ENCODE results near the gene AP2B1.
"Not testable (repeated sequence)": the region's sequence is repeated elsewhere in the genome, so short reads cannot be mapped to it uniquely, and the experiment has no call there.

AP2B1 gene

DNA sequence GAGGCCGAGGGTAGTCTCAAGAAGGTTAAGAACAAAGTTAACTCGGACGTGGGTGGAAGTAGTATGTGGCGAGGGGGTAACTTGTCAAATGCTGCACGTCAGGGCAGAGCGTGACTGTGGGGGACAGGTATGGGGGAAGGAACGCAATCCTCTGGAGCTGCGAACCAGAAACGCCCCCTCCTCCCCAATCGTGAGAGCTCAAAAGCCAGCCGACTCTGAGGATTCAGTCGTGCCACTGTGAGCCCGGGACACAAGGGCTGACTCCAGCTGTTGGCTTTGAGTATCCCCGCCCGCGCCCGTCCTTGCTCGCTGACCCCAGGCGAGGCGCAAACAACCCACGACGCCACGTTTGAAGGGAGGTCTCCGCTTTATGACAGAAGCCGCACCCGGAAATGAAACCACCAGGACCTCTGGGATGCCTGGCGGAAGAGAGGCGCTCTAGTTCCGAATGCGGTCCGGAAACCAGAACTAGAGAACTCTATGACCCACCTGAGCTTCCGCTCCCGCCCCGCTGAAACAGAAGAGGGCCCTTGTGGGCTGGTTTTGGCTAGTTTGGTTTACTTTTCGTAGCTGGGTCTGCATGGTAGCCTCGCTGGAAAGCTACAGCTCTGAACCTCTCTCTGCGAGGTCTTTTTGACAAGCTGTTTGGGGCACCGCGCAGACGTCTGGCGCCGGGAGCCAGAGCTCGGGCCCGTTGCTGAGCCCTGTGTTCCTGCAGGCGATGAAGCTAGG is 8.8 kb upstream of the AP2B1 start, which contains the start of gene PEX12:
TSS of gene PEX12 (minus strand) at position 375 of the 732 bp plus-strand sequence. CDS start 550 bp downstream, outside the sequence.
- peak; percentile 77 for DNase-seq

DNA sequence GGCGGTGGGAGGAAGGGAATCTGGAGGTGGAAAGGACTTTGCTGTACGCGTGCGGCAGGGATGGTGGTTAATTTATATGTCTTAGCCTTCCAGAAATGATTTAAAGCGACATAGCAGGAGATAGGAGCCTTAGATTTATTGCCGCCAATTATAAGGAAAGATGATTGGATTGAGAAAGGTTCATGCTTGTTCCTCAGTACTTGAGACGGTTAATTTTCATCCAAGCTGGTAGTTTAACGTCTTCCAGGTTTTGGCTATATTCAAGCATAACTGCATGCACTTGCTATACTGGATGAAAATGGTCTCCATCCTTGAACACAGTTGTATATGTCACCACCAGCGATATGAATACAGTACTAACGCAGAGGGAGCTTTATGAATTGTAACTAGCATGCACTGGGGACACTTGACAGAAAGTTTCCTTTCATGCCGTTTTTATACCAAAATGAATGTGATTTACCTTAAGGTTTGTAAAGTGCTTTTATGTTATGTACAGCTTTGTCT is 8.1 kb upstream of the AP2B1 start:
- DNase-seq: no peak

DNA sequence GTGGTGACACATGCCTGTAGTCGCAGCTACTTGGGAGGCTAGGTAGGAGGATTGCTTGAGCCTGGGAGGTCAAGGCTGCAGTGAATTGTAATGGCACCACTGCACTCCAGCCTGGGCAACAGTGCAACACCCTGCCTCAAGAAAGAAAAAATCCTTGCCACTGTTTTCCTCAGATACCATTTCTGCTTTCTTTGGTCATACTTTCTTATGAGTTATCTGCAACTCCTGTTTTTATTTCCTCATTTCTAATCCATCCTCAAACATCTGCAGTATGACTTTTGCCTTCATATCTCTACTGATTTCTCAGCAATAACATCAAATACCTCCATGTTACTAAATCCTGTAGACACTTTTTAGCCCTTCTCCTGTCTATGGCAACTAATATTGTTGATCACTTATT is 3.1 kb upstream of the AP2B1 start:
- no peak for DNase-seq

DNA sequence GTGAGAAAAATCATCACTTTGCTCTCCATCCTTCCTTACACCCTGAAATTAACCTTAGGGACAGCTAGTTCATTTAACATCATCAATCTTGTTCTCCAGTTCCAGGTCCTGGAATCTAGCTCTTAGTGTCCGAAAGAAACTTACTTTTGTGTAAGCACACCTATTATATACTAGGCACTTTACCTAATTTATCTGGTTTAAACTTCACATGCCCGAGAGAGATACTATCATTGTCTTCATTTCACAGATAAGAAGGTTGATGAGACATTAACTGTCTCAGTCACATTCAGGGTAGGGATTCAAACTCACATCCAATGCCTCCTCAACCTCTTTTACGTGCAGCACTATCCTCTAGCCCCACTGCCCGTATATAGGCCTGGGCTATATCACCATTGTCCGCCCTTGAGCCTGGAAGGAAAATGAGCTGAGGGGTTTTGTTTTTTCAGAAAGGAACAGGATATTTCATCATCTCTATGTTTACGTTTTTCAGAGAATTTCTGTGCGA is 501 bp upstream of the AP2B1 start:
- DNase-seq: no peak

DNA sequence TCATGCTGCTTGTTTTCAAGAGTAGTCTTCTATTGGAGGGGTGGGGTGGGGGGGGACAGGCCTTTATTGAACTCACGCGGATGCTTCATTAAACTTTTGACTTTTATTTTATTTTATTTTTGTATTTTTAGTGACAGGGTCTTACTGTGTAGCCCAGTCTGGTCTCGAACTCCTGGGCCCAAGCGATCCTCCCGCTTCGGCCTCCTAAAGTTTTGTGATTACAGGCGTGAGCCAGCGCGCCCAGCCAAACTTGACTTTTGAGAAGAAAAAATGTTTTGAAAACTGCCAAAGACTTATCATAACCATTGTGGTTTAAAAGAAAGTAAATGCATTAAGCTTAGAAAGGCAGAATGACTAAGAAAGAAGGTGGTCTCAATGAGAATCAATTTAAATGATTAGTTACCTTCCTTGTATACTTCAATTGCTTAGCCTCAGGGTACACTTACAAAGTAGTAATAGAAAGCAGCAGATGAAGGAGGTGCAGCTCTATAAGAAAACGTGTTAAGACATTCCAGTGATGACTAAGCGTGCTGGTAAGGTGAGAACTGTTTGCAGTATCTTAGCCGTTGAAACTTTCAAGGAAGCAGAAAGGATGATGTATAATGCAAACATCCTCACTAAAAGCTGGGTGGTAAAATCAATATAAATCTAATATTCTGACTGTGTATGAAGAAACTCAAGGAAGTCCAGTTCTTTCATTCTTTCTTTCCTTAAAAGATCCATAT is 1.2 kb downstream of the AP2B1 start:
- DNase-seq: no peak

DNA sequence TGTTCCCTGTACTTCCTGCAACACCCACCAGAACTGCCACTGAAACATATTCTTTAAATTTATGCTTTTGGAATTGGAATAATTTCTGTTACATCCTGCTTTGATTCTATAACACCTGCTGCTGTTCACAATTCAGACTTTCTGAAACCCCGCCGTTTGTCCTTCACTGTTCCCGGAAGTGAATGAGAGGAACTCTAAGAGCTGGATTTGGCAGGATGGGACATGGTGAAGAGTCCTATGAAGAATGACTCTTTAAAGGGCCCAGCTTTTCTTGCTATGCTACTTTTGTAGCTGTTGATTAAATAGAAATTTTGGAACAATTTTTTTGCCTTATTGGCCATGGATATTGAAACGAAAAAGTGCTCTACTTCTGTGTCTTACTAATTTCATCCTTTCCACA is 8.9 kb downstream of the AP2B1 start:
- no peak for DNase-seq

DNA sequence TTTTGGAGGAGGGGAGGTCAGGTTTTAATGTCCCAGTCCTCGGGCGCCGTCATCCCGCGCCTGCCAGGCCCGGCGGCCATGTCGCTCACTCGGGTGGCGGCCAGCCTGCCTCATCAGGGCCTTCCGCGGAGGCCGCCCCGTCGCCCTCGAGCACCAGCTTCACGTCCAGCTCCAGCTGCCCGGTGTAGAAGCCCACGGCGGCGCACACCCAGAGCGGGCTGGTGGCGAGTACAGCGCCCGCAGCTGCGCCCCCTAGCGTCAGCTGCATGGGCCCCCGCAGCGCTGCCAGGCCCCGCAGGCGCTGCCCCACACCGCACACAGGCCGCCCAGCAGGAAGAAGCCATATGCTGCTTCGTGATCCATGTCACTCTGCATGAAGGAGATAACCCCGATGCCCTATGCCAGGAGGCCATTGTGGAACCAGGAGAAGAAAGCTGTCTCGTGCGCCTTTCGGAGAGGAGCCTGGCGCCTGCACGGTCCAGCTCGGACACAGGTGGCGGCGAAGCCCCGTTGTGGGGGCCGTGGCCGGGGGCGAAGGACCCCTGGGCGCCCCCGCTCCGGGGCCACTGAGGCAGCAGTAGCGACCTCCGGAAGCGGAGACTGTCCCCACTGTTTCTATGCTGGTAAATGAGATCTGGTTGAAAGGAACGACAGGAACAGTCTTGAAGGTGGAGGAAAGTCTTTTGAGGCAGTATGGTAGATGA is 9.6 kb downstream of the AP2B1 start:
- no peak for DNase-seq

DNA sequence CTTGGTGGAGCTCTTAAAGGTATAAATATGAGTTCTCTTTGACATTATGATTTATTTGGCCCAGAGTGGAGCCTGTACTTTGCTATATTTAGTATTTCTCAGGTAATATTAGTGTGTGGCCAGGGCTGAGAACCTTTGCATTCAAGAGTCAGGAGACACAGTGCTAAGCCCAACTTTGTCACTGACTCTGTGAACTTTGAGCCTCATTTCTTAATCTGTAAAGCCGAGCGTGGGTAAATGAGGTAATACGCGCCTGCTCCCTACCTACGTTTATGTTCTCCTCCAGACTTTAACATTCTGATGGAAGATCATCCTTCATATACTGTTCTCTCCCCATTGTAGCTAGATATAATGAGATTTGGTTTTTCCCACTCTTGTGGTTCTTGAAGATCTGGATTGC is 10.5 kb downstream of the AP2B1 start:
- DNase-seq: no peak

DNA sequence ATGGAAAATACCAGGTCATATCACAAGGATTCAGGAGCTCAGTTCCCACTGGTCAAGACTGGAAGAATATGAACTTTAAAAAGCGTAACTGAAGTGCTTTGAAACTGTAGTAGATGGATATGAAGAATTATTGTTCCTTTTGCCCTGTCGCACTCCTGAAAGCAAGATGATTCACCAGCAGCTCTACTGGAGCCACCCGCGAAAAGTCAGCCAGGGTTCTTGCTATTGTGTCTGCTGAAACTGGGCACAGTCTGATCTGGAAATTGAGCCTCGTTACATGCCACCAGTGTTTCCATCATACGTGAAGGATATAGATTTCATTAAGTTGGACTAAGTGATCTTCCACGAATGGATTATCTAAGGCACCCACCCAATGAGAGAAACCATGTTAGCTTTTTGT is 16.6 kb downstream of the AP2B1 start:
- DNase-seq: no peak

DNA sequence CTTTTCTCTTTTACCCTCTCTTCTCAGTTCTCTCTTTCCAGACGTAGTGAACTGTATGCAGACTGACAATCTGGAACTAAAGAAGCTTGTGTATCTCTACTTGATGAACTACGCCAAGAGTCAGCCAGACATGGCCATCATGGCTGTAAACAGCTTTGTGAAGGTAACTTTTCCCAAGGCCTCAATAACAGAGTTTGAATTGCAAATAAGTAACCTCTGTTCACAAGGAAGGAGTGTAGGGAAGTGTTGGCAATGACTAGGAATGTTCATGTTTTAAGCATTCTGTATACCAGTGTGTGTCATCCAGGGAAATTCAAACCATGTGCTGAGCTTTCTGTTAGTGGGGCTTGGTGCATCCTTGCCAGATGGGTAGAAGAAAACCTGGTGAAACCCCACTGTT is 18.6 kb downstream of the AP2B1 start:
- DNase-seq: no peak

DNA sequence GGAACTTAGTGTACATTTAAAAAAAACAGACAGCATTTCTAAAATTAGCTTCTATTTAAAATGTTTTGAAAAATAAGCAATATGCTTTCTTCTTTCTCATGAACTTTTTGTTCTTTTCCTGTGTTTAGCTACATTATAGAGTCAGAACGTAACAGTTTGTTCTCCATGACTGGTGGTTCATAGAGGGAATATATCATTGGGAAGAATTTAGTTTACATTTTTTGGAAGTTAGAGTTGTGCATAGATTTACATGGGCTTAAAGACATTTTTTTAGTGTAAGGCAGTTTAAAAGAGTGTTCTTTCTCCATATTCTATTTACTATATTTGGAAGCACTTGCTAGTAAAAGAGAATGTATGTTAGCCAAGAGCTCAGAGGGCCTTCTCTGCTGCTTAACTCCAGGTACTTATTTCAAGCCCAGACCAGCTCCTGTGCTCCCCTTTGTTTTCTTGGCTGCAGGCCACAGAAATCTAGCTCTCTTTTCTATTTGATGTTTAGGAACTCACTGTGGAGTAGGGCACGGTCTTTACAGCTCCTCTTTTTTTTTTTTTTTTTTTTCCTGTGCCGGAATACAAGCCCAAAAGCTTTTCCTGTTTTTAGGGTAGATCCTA is 20.2 kb downstream of the AP2B1 start:
- no peak for DNase-seq

DNA sequence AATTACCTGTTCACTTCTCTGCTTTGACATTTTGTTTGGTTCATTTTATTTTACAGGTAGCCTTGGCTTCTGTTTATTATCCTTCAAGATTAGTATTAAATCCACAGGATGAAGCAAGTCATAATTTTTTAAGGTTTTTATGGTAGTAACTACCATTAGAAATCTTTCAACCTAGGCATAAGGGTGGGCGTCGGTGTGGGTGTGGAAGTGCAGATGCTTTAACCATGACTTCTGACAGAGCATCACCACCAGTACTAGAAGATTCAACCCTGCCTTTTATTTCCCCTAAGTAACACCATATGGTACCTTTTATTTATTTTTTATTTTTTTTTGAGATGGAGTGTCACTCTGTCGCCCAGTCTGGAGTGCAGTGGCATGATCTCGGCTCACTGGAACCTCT is 22.7 kb downstream of the AP2B1 start:
- no peak for DNase-seq

DNA sequence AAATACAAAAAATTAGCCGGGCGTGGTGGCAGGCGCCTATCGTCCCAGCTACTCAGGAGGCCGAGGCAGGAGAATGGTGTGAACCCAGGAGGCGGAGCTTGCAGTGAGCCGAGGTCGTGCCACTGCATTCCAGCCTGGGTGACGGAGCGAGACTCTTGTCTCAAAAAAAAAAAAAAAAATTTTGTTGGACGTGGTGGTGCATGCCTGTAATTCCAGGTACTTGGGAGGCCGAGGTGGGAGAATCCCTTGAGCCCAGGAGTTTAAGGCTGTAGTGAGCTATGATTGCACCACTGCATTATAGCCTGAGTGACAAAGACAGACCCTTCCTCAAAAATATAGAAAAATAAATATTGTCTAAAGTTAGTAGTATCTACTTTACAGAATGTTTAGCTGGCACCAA is 23.6 kb downstream of the AP2B1 start:
- not testable (repeated sequence) for DNase-seq

DNA sequence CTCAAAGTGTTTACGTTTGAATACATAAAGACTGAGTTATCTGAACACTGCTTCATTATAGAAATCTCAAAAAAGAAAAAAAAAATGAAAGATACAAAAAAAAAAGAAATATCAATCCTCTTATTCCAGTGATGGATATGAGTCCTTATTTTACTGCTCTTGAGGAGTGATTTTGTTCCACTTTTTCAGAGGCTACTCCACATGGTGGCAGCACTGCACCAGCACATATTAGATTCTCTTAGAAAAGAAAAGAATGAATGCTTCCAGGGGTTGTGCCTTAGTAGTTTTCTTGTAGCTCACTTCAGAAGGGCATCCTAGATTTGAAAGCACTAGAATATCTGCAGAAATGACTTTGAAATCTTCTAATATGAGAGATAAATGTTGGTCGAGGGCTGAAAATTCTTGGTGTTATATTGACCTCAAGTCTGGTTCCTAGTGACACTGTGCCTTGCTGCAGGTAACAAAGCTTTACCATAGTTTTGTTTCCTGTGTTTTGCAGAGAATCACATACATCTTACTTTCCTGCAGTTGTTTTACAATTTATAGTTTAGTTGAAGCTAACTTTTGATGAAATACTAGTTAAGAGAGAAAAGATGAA is 25.9 kb downstream of the AP2B1 start:
- no peak for DNase-seq

DNA sequence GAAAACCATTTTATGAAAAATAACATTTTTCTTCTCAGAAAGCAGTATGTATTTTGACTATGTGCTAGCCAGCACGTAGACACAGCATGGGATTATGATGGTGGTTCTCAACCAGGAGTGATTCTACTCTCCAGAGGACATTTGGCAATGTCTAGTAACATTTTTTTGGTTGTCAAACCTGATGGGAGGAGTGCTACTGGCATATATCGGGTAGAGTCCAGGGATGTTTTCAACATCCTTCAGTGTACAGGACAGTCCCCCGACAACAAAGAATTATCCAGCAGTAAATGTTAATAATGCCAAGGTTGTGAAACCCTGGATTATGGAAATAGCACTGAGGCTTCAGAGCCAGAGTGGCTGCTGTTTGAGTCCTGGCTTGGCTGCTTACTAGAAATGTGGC is 27.7 kb downstream of the AP2B1 start:
- DNase-seq: no peak

DNA sequence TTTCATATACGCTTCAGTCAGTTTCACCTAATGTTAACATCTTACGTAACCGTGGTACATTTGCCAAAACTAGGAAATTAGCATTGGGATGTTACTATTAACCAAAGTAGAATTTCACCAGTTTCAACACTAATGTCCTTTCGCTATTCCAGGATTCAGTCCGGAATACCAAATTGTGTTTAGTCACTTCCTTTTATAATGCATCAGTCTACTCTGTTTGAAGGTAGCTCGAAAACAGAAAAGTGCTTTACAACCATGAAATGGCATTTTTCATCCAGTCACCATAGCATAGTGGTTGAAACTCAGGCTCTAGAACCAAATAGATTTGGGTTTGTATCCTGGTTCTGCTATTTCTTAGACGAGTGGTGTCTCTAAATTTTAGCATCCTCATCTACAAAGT is 29.4 kb downstream of the AP2B1 start:
- DNase-seq: no peak

DNA sequence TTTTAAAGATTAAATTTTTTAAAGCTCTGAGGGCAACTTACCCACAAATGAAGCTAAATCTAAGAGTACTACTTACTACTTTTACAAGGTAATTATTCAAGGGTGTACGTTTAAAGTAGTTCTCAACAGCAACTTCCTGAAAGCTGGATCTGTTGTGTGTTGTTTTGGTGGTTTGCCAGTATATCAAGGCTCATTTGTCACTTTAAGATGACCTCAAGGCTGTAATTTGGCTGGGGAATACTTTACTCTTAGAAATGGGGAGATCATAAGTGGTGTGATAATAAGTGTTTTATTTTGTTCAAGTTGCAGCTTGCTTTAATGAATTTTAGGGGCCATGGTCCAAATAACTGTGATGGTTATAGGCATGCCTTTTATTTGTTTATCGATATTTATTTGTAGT is 30.4 kb downstream of the AP2B1 start:
- no peak for DNase-seq

DNA sequence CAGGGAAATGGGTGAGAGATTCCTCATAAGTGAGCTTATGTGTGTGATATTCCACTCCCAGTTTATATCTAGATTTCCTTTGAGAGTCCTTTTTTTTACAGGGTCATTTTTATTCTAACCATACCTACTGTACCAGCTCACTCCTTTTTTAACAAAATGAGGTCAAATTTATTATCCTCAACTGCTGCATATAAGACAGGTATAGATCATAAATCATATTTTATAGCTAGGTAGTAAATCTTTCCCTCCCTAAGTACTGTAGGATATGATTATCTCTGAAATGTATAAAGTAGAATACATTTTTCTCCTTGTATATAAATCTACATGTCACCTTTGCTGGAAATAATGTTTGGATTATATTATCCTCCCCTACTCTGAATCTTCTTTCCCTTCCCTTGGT is 31.5 kb downstream of the AP2B1 start:
- no peak for DNase-seq

DNA sequence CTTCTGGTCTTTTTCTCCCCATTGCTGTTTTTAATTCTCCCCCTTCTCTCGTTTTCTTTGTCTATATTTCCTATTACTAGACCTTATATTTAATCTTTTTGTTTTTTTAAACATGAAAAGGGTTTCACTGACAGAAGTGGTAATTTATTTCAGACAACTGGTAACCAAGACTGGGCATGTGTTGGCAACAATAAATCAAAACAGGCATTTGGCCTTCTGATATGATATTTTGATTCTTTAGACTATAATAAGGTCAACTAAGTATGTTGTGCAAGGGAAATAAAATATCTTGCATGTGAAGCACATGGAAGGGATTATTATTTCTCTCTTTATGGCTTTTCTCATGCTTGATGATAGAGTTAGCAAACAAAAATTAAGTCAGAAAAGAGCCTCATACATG is 34.6 kb downstream of the AP2B1 start:
- DNase-seq: no peak

DNA sequence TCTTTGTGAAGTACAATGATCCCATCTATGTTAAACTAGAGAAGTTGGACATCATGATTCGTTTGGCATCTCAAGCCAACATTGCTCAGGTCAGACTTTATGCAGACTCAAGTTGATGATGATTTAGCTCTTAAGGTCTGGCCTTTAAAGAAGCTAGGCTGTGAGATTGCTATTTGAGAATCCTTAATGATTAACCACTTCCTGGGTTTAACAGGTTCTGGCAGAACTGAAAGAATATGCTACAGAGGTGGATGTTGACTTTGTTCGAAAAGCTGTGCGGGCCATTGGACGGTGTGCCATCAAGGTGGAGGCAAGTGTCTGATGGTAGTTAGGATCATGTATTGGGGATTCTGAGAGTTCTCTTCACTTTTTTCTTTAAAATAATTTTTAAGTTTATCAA is 40.3 kb downstream of the AP2B1 start:
- no peak for DNase-seq

DNA sequence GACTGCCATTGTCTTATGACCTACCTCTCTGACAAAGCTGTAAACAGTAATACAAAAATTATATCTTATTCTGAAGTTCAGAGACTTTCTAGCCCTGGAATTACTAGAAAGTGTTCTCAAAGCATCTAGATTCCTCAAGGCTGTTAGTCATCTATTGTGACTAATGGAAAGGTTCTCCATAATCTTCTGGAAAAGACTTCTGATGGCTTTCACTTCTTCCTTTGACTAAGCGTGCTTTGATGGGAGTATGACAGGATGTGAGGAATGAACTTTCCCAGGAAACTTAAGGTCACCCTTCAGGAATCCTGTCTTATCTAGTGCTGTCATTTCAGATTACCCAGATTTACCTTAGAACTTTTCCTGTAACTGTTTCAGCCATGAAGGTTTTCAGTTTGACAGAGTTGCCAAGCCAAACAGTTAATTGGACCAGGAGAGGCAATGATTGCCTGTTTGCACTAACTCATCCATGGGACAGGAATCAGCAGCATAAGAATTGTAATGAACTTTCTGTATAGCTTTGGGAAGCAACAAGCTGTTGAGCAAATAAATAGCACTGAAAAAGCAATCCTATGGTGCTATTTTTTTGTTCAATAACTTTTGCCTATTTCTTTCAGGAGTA is 43.5 kb downstream of the AP2B1 start:
- no peak for DNase-seq

DNA sequence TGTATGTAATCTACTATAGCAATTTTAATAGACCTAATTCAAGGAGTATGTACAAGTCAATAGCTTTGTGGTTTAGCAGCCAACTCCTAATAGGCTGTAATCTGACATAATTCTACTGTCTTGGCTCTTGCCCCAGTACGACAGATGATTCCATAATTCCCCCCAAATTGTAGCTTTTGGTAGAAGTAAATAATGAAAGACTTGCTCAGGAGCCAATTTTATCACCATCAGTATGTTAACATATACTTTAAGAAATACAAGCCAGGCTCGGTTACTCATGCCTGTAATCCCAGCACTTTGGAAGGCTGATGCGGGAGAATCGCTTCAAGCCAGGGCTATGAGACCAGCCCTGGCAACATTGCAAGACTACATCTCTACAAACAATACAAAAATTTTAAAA is 53.9 kb downstream of the AP2B1 start:
- no peak for DNase-seq
